Activated CD8-positive, alpha-beta T cell treated with anti-CD3 and anti-CD28 coated beads, Interleukin-2, amount 10 ng/mL, durations not matched to agents 7 days and 5 days (primary cell): ENCODE measurements around the gene WFDC5. TPM values are rescaled to one million over a fixed set of nuclear protein-coding genes. Genes with fewer than 3 reads are reported as not detected.
A peak's percentile ranks its signal among the peaks of the same experiment; 100 is the strongest.

Experiments used
- ATAC-seq: fragments of 150-1000 bp; cut with Tn5 transposase; one replicate; pipeline ENCODE4 v1.10.0; 2021; ENCODE audit warnings: moderate library complexity
- CTCF ChIA-PET: fragments of 350-600 bp; sonication (Branson Sonifier 250); formaldehyde crosslinking; loops from one replicate; lab custom pipeline; 2021; ENCODE audit warnings: antibody characterized with exemption; lab: Charles Lee
- POLR2A ChIA-PET: fragments of 350-600 bp; sonication (Branson Sonifier 250); formaldehyde crosslinking; loops from one replicate; lab custom pipeline; 2021; ENCODE audit warnings: antibody characterized with exemption; lab: Charles Lee
- DNase-seq: peaks from one replicate; pipeline ENCODE4 v3.0.0-alpha.2; 2020
- H3K27ac Mint-ChIP-seq: one replicate; pipeline ENCODE4 v1.8.0; 2021; ENCODE audit warnings: mild to moderate bottlenecking, mixed read lengths
- H3K27me3 Mint-ChIP-seq: one replicate; pipeline ENCODE4 v1.8.0; 2021; ENCODE audit warnings: low read depth, mixed read lengths
- H3K36me3 Mint-ChIP-seq: one replicate; pipeline ENCODE4 v1.8.0; 2021; ENCODE audit warnings: low read depth, mixed read lengths
- H3K4me1 Mint-ChIP-seq: one replicate; pipeline ENCODE4 v1.8.0; 2021; ENCODE audit warnings: low read depth, mixed read lengths
- H3K4me3 Mint-ChIP-seq: one replicate; pipeline ENCODE4 v1.8.0; 2021; ENCODE audit warnings: mild to moderate bottlenecking, mixed read lengths
- H3K9me3 Mint-ChIP-seq: one replicate; pipeline ENCODE4 v1.8.0; 2022; ENCODE audit warnings: mixed read lengths; ENCODE audit not compliant: insufficient read depth
- total RNA-seq, 2 experiments: library from RNA; stranded (reverse); gene quantifications; one replicate each; pipeline ENCODE4 v1.2.3, GENCODE V29; 2021

The WFDC5 gene
- total RNA-seq, 2 experiments from 2014 or later = not detected

- DNase-seq (no peak), ATAC-seq (peak; percentile 17)
- Mint-ChIP-seq H3K9me3 (no peaks in the 10 kb centered on the region), H3K36me3 (peaks cover 2% of the 10 kb centered on the region), H3K27ac (no peak overlapping the region), H3K27me3 (peaks cover 46% of the 10 kb centered on the region), H3K4me1 (peaks cover 17% of the 10 kb centered on the region), H3K4me3 (peak overlapping the region; percentile 9)
- ChIA-PET CTCF (interaction anchor here (0.8 to 15.3 kb wide), 14 partner anchors 11 to 339 kb away, joined by 3 to 489 read pairs (median 7); partner anchors contain the start of gene WFDC5), POLR2A (interaction anchor here (0.6 kb wide), 2 partner anchors 53 to 209 kb away, joined by 3 to 5 read pairs; no protein-coding TSS in a partner anchor)
These were observed 16.7 kb downstream of the WFDC5 start for GRCh38 chr20:45098103-45098773.

GRCh38 chr20:45097485-45098102 is 17.4 kb downstream of the WFDC5 start:
- Mint-ChIP-seq H3K27me3 (peaks cover 44% of the 10 kb centered on the region), H3K4me3 (peak overlapping the region; percentile 53), H3K9me3 (no peaks in the 10 kb centered on the region), H3K4me1 (peaks cover 17% of the 10 kb centered on the region), H3K27ac (no peak overlapping the region), H3K36me3 (peaks cover 2% of the 10 kb centered on the region)
- CTCF ChIA-PET = interaction anchor here (0.8 to 15.3 kb wide), 21 partner anchors 11 to 673 kb away, joined by 3 to 489 read pairs (median 5); partner anchors contain the start of genes PABPC1L and WFDC5
- ATAC-seq (peak; percentile 57), DNase-seq (peak; percentile 67)
- POLR2A ChIA-PET = interaction anchor here (0.6 to 1.7 kb wide), 2 partner anchors 14 to 208 kb away, joined by 3 to 4 read pairs; no protein-coding TSS in a partner anchor

GRCh38 chr20:45096781-45097180 is 18.2 kb downstream of the WFDC5 start:
- H3K4me1 Mint-ChIP-seq = peaks cover 17% of the 10 kb centered on the region
- ATAC-seq (no peak), DNase-seq (no peak)
- H3K4me3 Mint-ChIP-seq = no peak overlapping the region
- H3K27ac Mint-ChIP-seq = no peak overlapping the region
- ChIA-PET CTCF (interaction anchor here (0.5 to 15.3 kb wide), 30 partner anchors 10 to 674 kb away, joined by 3 to 489 read pairs (median 7); partner anchors contain the start of genes PABPC1L, TOMM34 and WFDC5), POLR2A (interaction anchor here (1.7 kb wide), 1 partner anchor 15 kb away, joined by 4 read pairs; no protein-coding TSS in a partner anchor)
- H3K9me3 Mint-ChIP-seq = no peaks in the 10 kb centered on the region
- H3K36me3 Mint-ChIP-seq = peaks cover 2% of the 10 kb centered on the region
- peaks cover 41% of the 10 kb centered on the region for H3K27me3 Mint-ChIP-seq

- Mint-ChIP-seq H3K4me1 (peaks cover 13% of the 10 kb centered on the region), H3K36me3 (peaks cover 6% of the 10 kb centered on the region), H3K27me3 (peaks cover 34% of the 10 kb centered on the region), H3K4me3 (no peak overlapping the region), H3K27ac (no peak overlapping the region), H3K9me3 (no peaks in the 10 kb centered on the region)
- ChIA-PET POLR2A (interaction anchor here (0.6 to 1.7 kb wide), 5 partner anchors 16 to 128 kb away, joined by 3 to 5 read pairs (median 3); no protein-coding TSS in a partner anchor), CTCF (interaction anchor here (0.6 to 15.3 kb wide), 46 partner anchors 9 to 768 kb away, joined by 3 to 489 read pairs (median 5); partner anchors contain the start of genes PABPC1L, TOMM34 and WFDC5)
- DNase-seq (peak; percentile 75), ATAC-seq (peak; percentile 52)
These were observed 19.2 kb downstream of the WFDC5 start for GRCh38 chr20:45095805-45096238.

- H3K4me1 Mint-ChIP-seq = peaks cover 13% of the 10 kb centered on the region
- DNase-seq (no peak), ATAC-seq (no peak)
- no peak overlapping the region for H3K4me3 Mint-ChIP-seq
- peaks cover 11% of the 10 kb centered on the region for H3K36me3 Mint-ChIP-seq
- ChIA-PET POLR2A (interaction anchor here (1.0 kb wide), 2 partner anchors 51 to 105 kb away, joined by 3 to 5 read pairs; no protein-coding TSS in a partner anchor), CTCF (interaction anchor here (0.6 to 15.3 kb wide), 37 partner anchors 8 to 767 kb away, joined by 3 to 489 read pairs (median 6); partner anchors contain the start of genes PABPC1L, TOMM34 and WFDC5)
- no peak overlapping the region for H3K27ac Mint-ChIP-seq
- H3K27me3 Mint-ChIP-seq = peaks cover 28% of the 10 kb centered on the region
- no peaks in the 10 kb centered on the region for H3K9me3 Mint-ChIP-seq
These were observed 20.0 kb downstream of the WFDC5 start for GRCh38 chr20:45094864-45095574.

GRCh38 chr20:45094201-45094600 is 20.8 kb downstream of the WFDC5 start:
- H3K36me3 Mint-ChIP-seq = peaks cover 17% of the 10 kb centered on the region
- no peak for DNase-seq
- peaks cover 13% of the 10 kb centered on the region for H3K4me1 Mint-ChIP-seq
- no peak overlapping the region for H3K4me3 Mint-ChIP-seq
- CTCF ChIA-PET = interaction anchor here (1.0 to 15.3 kb wide), 5 partner anchors 15 to 82 kb away, joined by 3 to 489 read pairs (median 64); partner anchors contain the start of gene WFDC5
- POLR2A ChIA-PET = interaction anchor here (1.0 kb wide), 1 partner anchor 50 kb away, joined by 4 read pairs; no protein-coding TSS in a partner anchor
- H3K27ac Mint-ChIP-seq = no peak overlapping the region
- H3K9me3 Mint-ChIP-seq = no peaks in the 10 kb centered on the region
- peaks cover 20% of the 10 kb centered on the region for H3K27me3 Mint-ChIP-seq
- ATAC-seq = no peak

- Mint-ChIP-seq H3K4me1 (peaks cover 6% of the 10 kb centered on the region), H3K27ac (no peak overlapping the region), H3K36me3 (peaks cover 22% of the 10 kb centered on the region), H3K27me3 (peaks cover 12% of the 10 kb centered on the region), H3K4me3 (no peak overlapping the region), H3K9me3 (no peaks in the 10 kb centered on the region)
- ChIA-PET CTCF (interaction anchor here (0.6 to 15.3 kb wide), 4 partner anchors 16 to 204 kb away, joined by 3 to 489 read pairs (median 74); partner anchors contain the start of gene WFDC5), POLR2A (interaction anchor here (0.6 to 1.0 kb wide), 2 partner anchors 49 to 55 kb away, joined by 3 to 4 read pairs; no protein-coding TSS in a partner anchor)
- DNase-seq = no peak
- no peak for ATAC-seq
These were observed 22.1 kb downstream of the WFDC5 start for GRCh38 chr20:45092898-45093297.

- ChIA-PET CTCF (interaction anchor here (15.3 kb wide), 1 partner anchor 45 kb away, joined by 489 read pairs; no protein-coding TSS in a partner anchor), POLR2A (no interaction called here)
- ATAC-seq = no peak
These were observed 23.6 kb downstream of the WFDC5 start for GRCh38 chr20:45091366-45091765.

GRCh38 chr20:45090481-45090880 is 24.5 kb downstream of the WFDC5 start:
- CTCF ChIA-PET = interaction anchor here (15.3 kb wide), 1 partner anchor 44 kb away, joined by 489 read pairs; no protein-coding TSS in a partner anchor
- no peak for DNase-seq
- Mint-ChIP-seq H3K27ac (no peak overlapping the region), H3K4me3 (no peak overlapping the region), H3K4me1 (peaks cover 1% of the 10 kb centered on the region), H3K36me3 (peaks cover 36% of the 10 kb centered on the region), H3K9me3 (no peaks in the 10 kb centered on the region), H3K27me3 (no peaks in the 10 kb centered on the region)
- POLR2A ChIA-PET = no interaction called here
- ATAC-seq = no peak

More at GRCh38 chr20:45091366-45091765, 23.6 kb downstream of the WFDC5 start:
- no peaks in the 10 kb centered on the region for H3K9me3 Mint-ChIP-seq
- peaks cover 27% of the 10 kb centered on the region for H3K36me3 Mint-ChIP-seq
- peaks cover 1% of the 10 kb centered on the region for H3K27me3 Mint-ChIP-seq
- no peaks in the 10 kb centered on the region for H3K4me1 Mint-ChIP-seq
- DNase-seq = no peak
- peak overlapping the region; percentile 29 for H3K27ac Mint-ChIP-seq
- no peak overlapping the region for H3K4me3 Mint-ChIP-seq

GRCh38 chr20:45088247-45088646 is 26.7 kb downstream of the WFDC5 start:
- H3K4me1 Mint-ChIP-seq = peaks cover 4% of the 10 kb centered on the region
- H3K27ac Mint-ChIP-seq = peak overlapping the region; percentile 33
- H3K27me3 Mint-ChIP-seq = no peaks in the 10 kb centered on the region
- ATAC-seq (no peak), DNase-seq (no peak)
- ChIA-PET CTCF (interaction anchor here (2.8 kb wide), 2 partner anchors 8 to 45 kb away, joined by 14 to 19 read pairs; no protein-coding TSS in a partner anchor), POLR2A (no interaction called here)
- no peaks in the 10 kb centered on the region for H3K9me3 Mint-ChIP-seq
- no peak overlapping the region for H3K4me3 Mint-ChIP-seq
- peaks cover 49% of the 10 kb centered on the region for H3K36me3 Mint-ChIP-seq
